Erythroblast (primary cell): ENCODE measurements around the gene CA10.

ENCODE experiments used
- GATA1 ChIP-seq: IDR thresholded peaks from 2 replicates; pipeline ENCODE4 v1.6.1; 2011; ENCODE audit warnings: low read depth, mild to moderate bottlenecking, control low read depth, low read length, moderate library complexity
- POLR2A ChIP-seq: IDR thresholded peaks from 2 replicates; pipeline ENCODE4 v1.6.1; 2011; ENCODE audit warnings: mild to moderate bottlenecking, low read length

GRCh38 chr17:52181782-52182181 lies 23.3 kb upstream of the CA10 start:
- no peak for TF ChIP-seq POLR2A
- TF ChIP-seq GATA1 = no peak
